Measurements from ENCODE around the gene CTXND2. TPM values are rescaled to one million over a fixed set of nuclear protein-coding genes. Genes with fewer than 3 reads are reported as not detected.
A peak's percentile ranks its signal among the peaks of the same experiment; 100 is the strongest.
"Not testable (repeated sequence)": the region's sequence is repeated elsewhere in the genome, so short reads cannot be mapped to it uniquely, and the experiment has no call there.

CTXND2 gene
- total RNA-seq, 3 donors from 2014 or later = not detected

GRCh38 chr1:150873521-150873920 lies 13.4 kb upstream of the CTXND2 start:
- Histone ChIP-seq H3K4me1 (no peaks in the 10 kb centered on the region), H3K4me3 (peak overlapping the region in 1 of 3 donors; percentile 19), H3K27ac (no peak overlapping the region), H3K36me3 (no peaks in the 10 kb centered on the region), H3K27me3 (no peaks in the 10 kb centered on the region), H3K9me3 (no peaks in the 10 kb centered on the region)
- intact Hi-C loops (cut with DNase I; ENCODE audit: low total_unique reads) = no loop called here
- TF ChIP-seq POLR2AphosphoS5 (IDR thresholded peaks at IDR 0.05) (no peak), CTCF (IDR thresholded peaks at IDR 0.05) (no peak), POLR2A (IDR thresholded peaks at IDR 0.05) (no peak)
- no peak for DNase-seq (ENCODE audit: low spot score in 2 of 2)

- Histone ChIP-seq H3K27ac (peak overlapping the region; percentile 60 to 98), H3K27me3 (no peaks in the 10 kb centered on the region)
- intact Hi-C loops (cut with DNase I; ENCODE audit: low total_unique reads) = no loop called here
Measured at GRCh38 chr1:150874455-150875196, 12.3 kb upstream of the CTXND2 start.

GRCh38 chr1:150875197-150876118 lies 11.5 kb upstream of the CTXND2 start:
- intact Hi-C loops (cut with DNase I; ENCODE audit: low total_unique reads) = no loop called here
- Histone ChIP-seq H3K4me3 (peak overlapping the region; percentile 88 to 97 (median 93)), H3K4me1 (no peaks in the 10 kb centered on the region), H3K27ac (peak overlapping the region; percentile 98 to 100), H3K36me3 (no peaks in the 10 kb centered on the region), H3K9me3 (no peaks in the 10 kb centered on the region), H3K27me3 (no peaks in the 10 kb centered on the region)
- TF ChIP-seq POLR2AphosphoS5 (IDR thresholded peaks at IDR 0.05) (no peak), POLR2A (IDR thresholded peaks at IDR 0.05) (no peak), CTCF (IDR thresholded peaks at IDR 0.05) (no peak)
- no peak for DNase-seq (ENCODE audit: low spot score in 2 of 2)

More at GRCh38 chr1:150874455-150875196, 12.3 kb upstream of the CTXND2 start:
- Histone ChIP-seq H3K9me3 (no peaks in the 10 kb centered on the region), H3K36me3 (no peaks in the 10 kb centered on the region), H3K4me1 (no peaks in the 10 kb centered on the region), H3K4me3 (peak overlapping the region; percentile 88 to 97 (median 93))
- TF ChIP-seq CTCF (IDR thresholded peaks at IDR 0.05) = no peak
- TF ChIP-seq POLR2AphosphoS5 (IDR thresholded peaks at IDR 0.05) = no peak
- no peak for TF ChIP-seq POLR2A (IDR thresholded peaks at IDR 0.05)
- DNase-seq (ENCODE audit: low spot score in 2 of 2) = no peak

GRCh38 chr1:150876119-150876454 lies 10.8 kb upstream of the CTXND2 start:
- Histone ChIP-seq H3K4me1 (no peaks in the 10 kb centered on the region), H3K9me3 (no peaks in the 10 kb centered on the region), H3K27me3 (no peaks in the 10 kb centered on the region), H3K27ac (peak overlapping the region; percentile 98 to 100), H3K4me3 (peak overlapping the region; percentile 88 to 97 (median 93)), H3K36me3 (no peaks in the 10 kb centered on the region)
- peak in 1 of 2 donors; percentile 58 for DNase-seq (ENCODE audit: low spot score in 2 of 2)
- TF ChIP-seq POLR2AphosphoS5 (IDR thresholded peaks at IDR 0.05) (no peak), CTCF (IDR thresholded peaks at IDR 0.05) (no peak), POLR2A (IDR thresholded peaks at IDR 0.05) (no peak)
- intact Hi-C loops (cut with DNase I; ENCODE audit: low total_unique reads) = no loop called here

GRCh38 chr1:150878931-150879330 lies 8.0 kb upstream of the CTXND2 start:
- H3K9me3 ChIP-seq; H3K27me3 ChIP-seq; DNase-seq (ENCODE audit: low spot score in 2 of 2); intact Hi-C loops (cut with DNase I; ENCODE audit: low total_unique reads); H3K36me3 ChIP-seq; H3K4me1 ChIP-seq; H3K4me3 ChIP-seq; H3K27ac ChIP-seq: not testable (repeated sequence)

All from breast epithelium (tissue), 4 donors.